H9 (cell line): ENCODE measurements around the gene SGTB. TPM values are rescaled to one million over a fixed set of nuclear protein-coding genes. Genes with fewer than 3 reads are reported as not detected.
A peak's percentile ranks its signal among the peaks of the same experiment; 100 is the strongest.

Experiments
- DNase-seq: peaks from one replicate; pipeline ENCODE4 v3.0.0-alpha.2; 2017
- H2AFZ ChIP-seq: one replicate; pipeline ENCODE4 v1.6.1; 2013; ENCODE audit warnings: mild to moderate bottlenecking, low read length, control low read depth, moderate library complexity
- H2AK5ac ChIP-seq: 2 replicates; pipeline ENCODE4 v1.6.1; 2013; ENCODE audit warnings: low read length, control low read depth, mixed read lengths; ENCODE audit not compliant: insufficient read length
- H2BK120ac ChIP-seq: one replicate; pipeline ENCODE4 v1.6.1; 2013; ENCODE audit warnings: low read depth, mild to moderate bottlenecking, low read length, control low read depth, inconsistent platforms; ENCODE audit not compliant: poor library complexity, severe bottlenecking
- H2BK12ac ChIP-seq: 2 replicates; pipeline ENCODE4 v1.6.1; 2013; ENCODE audit warnings: low read length, control low read depth, mixed read lengths, low read depth; ENCODE audit not compliant: insufficient read length
- H2BK15ac ChIP-seq: 2 replicates; pipeline ENCODE4 v1.6.1; 2013; ENCODE audit warnings: low read depth, low read length, control low read depth
- H2BK20ac ChIP-seq: one replicate; pipeline ENCODE4 v1.6.1; 2013; ENCODE audit warnings: low read depth, mild to moderate bottlenecking, low read length, control low read depth, inconsistent platforms; ENCODE audit not compliant: poor library complexity, severe bottlenecking
- H2BK5ac ChIP-seq: 2 replicates; pipeline ENCODE4 v1.6.1; 2013; ENCODE audit warnings: low read length, control low read depth, mixed read lengths; ENCODE audit not compliant: insufficient read length
- H3K14ac ChIP-seq: 2 replicates; pipeline ENCODE4 v1.6.1; 2013; ENCODE audit warnings: low read length, control low read depth; ENCODE audit not compliant: insufficient read depth
- H3K18ac ChIP-seq: 2 replicates; pipeline ENCODE4 v1.6.1; 2013; ENCODE audit warnings: low read depth, mild to moderate bottlenecking, mixed read lengths, low read length, control low read depth; ENCODE audit not compliant: insufficient read length
- H3K23ac ChIP-seq: 2 replicates; pipeline ENCODE4 v1.6.1; 2013; ENCODE audit warnings: low read length, control low read depth, mixed read lengths, low read depth; ENCODE audit not compliant: insufficient read length
- H3K23me2 ChIP-seq: 2 replicates; pipeline ENCODE4 v1.6.1; 2013; ENCODE audit warnings: low read depth, mild to moderate bottlenecking, mixed read lengths, low read length, control low read depth; ENCODE audit not compliant: insufficient read length, poor library complexity, severe bottlenecking
- H3K27ac ChIP-seq: 2 replicates; pipeline ENCODE4 v1.5.1; 2013; ENCODE audit warnings: low read length, control low read depth, mixed read lengths, low read depth; ENCODE audit not compliant: insufficient read length
- H3K27me3 ChIP-seq: 2 replicates; pipeline ENCODE4 v1.6.1; 2013; ENCODE audit warnings: low read length, control low read depth, inconsistent platforms; ENCODE audit not compliant: insufficient read depth
- H3K4ac ChIP-seq: 2 replicates; pipeline ENCODE4 v1.6.1; 2013; ENCODE audit warnings: low read depth, mild to moderate bottlenecking, control low read depth, inconsistent platforms, low read length, moderate library complexity
- H3K4me1 ChIP-seq: 2 replicates; pipeline ENCODE4 v1.6.1; 2013; ENCODE audit warnings: low read length, control low read depth, inconsistent platforms; ENCODE audit not compliant: insufficient read depth
- H3K4me2 ChIP-seq: 2 replicates; pipeline ENCODE4 v1.6.1; 2013; ENCODE audit warnings: low read length, control low read depth, mixed read lengths; ENCODE audit not compliant: insufficient read length, insufficient read depth
- H3K56ac ChIP-seq: 2 replicates; pipeline ENCODE4 v1.6.1; 2013; ENCODE audit warnings: low read depth, mild to moderate bottlenecking, mixed read lengths, low read length, control low read depth; ENCODE audit not compliant: insufficient read length
- H3K79me1 ChIP-seq: 2 replicates; pipeline ENCODE4 v1.6.1; 2013; ENCODE audit warnings: low read depth, mild to moderate bottlenecking, moderate library complexity, low read length, control low read depth, inconsistent platforms; ENCODE audit not compliant: insufficient read depth, poor library complexity, severe bottlenecking
- H3K79me2 ChIP-seq: 2 replicates; pipeline ENCODE4 v1.6.1; 2013; ENCODE audit warnings: low read length, control low read depth, inconsistent platforms; ENCODE audit not compliant: insufficient read depth
- H3K9ac ChIP-seq: 2 replicates; pipeline ENCODE4 v1.6.1; 2013; ENCODE audit warnings: low read length, control low read depth, mixed read lengths; ENCODE audit not compliant: insufficient read length; ENCODE audit errors: extremely low read depth
- H3K9me3 ChIP-seq: one replicate; pipeline ENCODE4 v1.6.1; 2013; ENCODE audit warnings: low read depth, low read length, inconsistent platforms; ENCODE audit not compliant: control insufficient read depth
- H3T11ph ChIP-seq: one replicate; pipeline ENCODE4 v1.6.1; 2013; ENCODE audit warnings: mild to moderate bottlenecking, low read length, control low read depth, inconsistent platforms
- H4K20me1 ChIP-seq: one replicate; pipeline ENCODE4 v1.6.1; 2013; ENCODE audit not compliant: control insufficient read depth, insufficient read length, insufficient read depth
- H4K5ac ChIP-seq: 2 replicates; pipeline ENCODE4 v1.6.1; 2013; ENCODE audit warnings: low read depth, mild to moderate bottlenecking, mixed read lengths, low read length, control low read depth; ENCODE audit not compliant: insufficient read length
- H4K8ac ChIP-seq: replicated peaks from 2 replicates; pipeline ENCODE4 v1.6.1; 2013; ENCODE audit warnings: low read length, control low read depth, mixed read lengths, low read depth; ENCODE audit not compliant: insufficient read length
- H4K91ac ChIP-seq: 2 replicates; pipeline ENCODE4 v1.6.1; 2013; ENCODE audit warnings: low read depth, mild to moderate bottlenecking, moderate library complexity, mixed read lengths, low read length, control low read depth; ENCODE audit not compliant: insufficient read length
- H3K27ac Mint-ChIP-seq, 3 experiments: 2 replicates in 2 of 3; 3 replicates in 1 of 3; pipeline ENCODE4 v1.8.0; 2020 to 2021; ENCODE audit warnings: mixed read lengths in 3 of 3, mild to moderate bottlenecking in 1 of 3, moderate library complexity in 1 of 3
- H3K27me3 Mint-ChIP-seq: 2 replicates; pipeline ENCODE4 v1.8.0; 2021; ENCODE audit warnings: low read depth, mild to moderate bottlenecking, moderate library complexity, mixed read lengths
- H3K36me3 Mint-ChIP-seq, 3 experiments: 2 replicates in 2 of 3; 3 replicates in 1 of 3; pipeline ENCODE4 v1.8.0; 2020 to 2021; ENCODE audit warnings: low read depth in 3 of 3, mixed read lengths in 3 of 3; ENCODE audit not compliant: insufficient read depth in 1 of 3
- H3K4me1 Mint-ChIP-seq, 2 experiments: 2 replicates each; pipeline ENCODE4 v1.8.0; 2020; ENCODE audit warnings: mixed read lengths in 2 of 2
- H3K4me3 Mint-ChIP-seq, 2 experiments: 2 replicates in 1 of 2; 3 replicates in 1 of 2; pipeline ENCODE4 v1.8.0; 2020 to 2021; ENCODE audit warnings: mild to moderate bottlenecking in 2 of 2, mixed read lengths in 2 of 2, moderate library complexity in 1 of 2
- H3K9me3 Mint-ChIP-seq, 2 experiments: 2 replicates in 1 of 2; 3 replicates in 1 of 2; pipeline ENCODE4 v1.8.0; 2020; ENCODE audit warnings: mild to moderate bottlenecking in 2 of 2, mixed read lengths in 2 of 2, moderate library complexity in 1 of 2
- WGBS: extraction: QIAGEN DNeasy Blood & Tissue Kit; methylation state at CpG from one replicate; pipeline ENCODE4 v1.1.7; 2013; ENCODE audit warnings: missing lambda C conversion rate, low lambda C conversion rate, mixed read lengths; ENCODE audit not compliant: insufficient read length; ENCODE audit errors: extremely low coverage; 5-methylcytosine and 5-hydroxymethylcytosine counted together
- total RNA-seq: library from RNA; stranded (reverse); gene quantifications from 2 replicates; pipeline ENCODE4 v1.2.1, GENCODE V29; 2021
- TF ChIP-seq, protein P1 (sequence below): fragments of 200-600 bp; sonication (generic); conservative IDR thresholded peaks from 3 replicates; pipeline ENCODE4 v1.8.0; 2021; ENCODE audit warnings: antibody characterized with exemption, mild to moderate bottlenecking

The SGTB gene
- total RNA-seq, 1 experiment from 2014 or later, result 18.7 TPM

DNA sequence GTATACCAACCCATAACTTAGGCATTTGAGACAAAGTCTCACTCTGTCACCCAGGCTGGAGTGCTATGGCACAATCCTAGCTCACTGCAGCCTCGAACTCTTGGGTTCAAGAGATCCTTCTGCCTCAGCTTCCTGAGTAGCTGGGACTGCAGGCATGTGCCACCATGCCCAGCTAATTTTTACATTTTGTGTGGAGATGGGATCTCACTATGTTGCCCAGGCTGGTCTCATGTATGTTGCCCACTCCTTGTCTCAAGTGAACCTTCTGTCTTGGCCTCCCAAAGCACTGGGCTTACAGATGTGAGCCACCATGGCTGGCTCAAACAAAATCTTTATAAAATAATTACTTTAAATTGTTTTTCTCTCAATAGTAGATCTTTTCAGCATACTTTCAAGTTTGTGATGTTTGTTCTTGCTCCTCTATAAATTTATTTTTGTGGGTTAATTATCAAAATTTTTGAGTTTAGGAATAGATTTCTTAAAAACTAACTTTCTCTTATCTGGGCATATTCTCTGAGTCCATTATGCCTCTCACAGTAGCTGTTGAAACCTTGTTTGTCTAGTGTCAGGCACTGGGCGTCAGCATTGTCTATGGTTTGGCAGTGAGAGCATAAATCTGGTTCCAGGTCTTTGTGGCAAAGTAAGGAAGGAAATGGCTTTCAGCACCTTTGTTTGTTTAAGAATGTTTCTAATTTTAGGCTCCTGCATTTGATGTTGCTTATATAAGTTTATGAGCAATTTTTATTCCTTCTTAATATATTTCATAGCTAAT lies 38.8 kb upstream of the SGTB start:
- no peaks in the 10 kb centered on the region for H3K27me3 Mint-ChIP-seq
- Histone ChIP-seq H2BK120ac (no peak overlapping the region), H3K4ac (no peak overlapping the region), H3K14ac (no peak overlapping the region), H3K4me1 (no peaks in the 10 kb centered on the region), H3K9me3 (no peaks in the 10 kb centered on the region), H2BK15ac (no peak overlapping the region), H2AFZ (no peak overlapping the region), H4K91ac (no peak overlapping the region), H2AK5ac (no peak overlapping the region), H3K9ac (no peak overlapping the region), H3K79me1 (peaks cover 12% of the 10 kb centered on the region), H3K18ac (no peak overlapping the region), H2BK5ac (peak overlapping the region; percentile 53), H4K8ac (no peak overlapping the region), H3K56ac (no peak overlapping the region), H2BK12ac (no peak overlapping the region), H3T11ph (no peak overlapping the region), H3K27me3 (no peaks in the 10 kb centered on the region), H3K4me2 (no peak overlapping the region), H2BK20ac (no peak overlapping the region), H3K23ac (no peak overlapping the region), H4K5ac (no peak overlapping the region), H3K79me2 (peaks cover 2% of the 10 kb centered on the region; the same call in 1 of the 2 replicates), H3K27ac (no peak overlapping the region), H4K20me1 (no peaks in the 10 kb centered on the region), H3K23me2 (no peaks in the 10 kb centered on the region)
- TF ChIP-seq, protein P1, sequence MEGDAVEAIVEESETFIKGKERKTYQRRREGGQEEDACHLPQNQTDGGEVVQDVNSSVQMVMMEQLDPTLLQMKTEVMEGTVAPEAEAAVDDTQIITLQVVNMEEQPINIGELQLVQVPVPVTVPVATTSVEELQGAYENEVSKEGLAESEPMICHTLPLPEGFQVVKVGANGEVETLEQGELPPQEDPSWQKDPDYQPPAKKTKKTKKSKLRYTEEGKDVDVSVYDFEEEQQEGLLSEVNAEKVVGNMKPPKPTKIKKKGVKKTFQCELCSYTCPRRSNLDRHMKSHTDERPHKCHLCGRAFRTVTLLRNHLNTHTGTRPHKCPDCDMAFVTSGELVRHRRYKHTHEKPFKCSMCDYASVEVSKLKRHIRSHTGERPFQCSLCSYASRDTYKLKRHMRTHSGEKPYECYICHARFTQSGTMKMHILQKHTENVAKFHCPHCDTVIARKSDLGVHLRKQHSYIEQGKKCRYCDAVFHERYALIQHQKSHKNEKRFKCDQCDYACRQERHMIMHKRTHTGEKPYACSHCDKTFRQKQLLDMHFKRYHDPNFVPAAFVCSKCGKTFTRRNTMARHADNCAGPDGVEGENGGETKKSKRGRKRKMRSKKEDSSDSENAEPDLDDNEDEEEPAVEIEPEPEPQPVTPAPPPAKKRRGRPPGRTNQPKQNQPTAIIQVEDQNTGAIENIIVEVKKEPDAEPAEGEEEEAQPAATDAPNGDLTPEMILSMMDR, result no peak
- no CpG with 5 or more reads among the region's 2 CpGs for whole genome bisulfite sequencing
- no peak for DNase-seq
- H3K9me3 Mint-ChIP-seq, result no peaks in the 10 kb centered on the region
- no peak overlapping the region for H3K27ac Mint-ChIP-seq
- H3K4me3 Mint-ChIP-seq, result no peak overlapping the region
- H3K4me1 Mint-ChIP-seq, result no peaks in the 10 kb centered on the region
- H3K36me3 Mint-ChIP-seq, result peaks cover 27 to 42% (median 39%) of the 10 kb centered on the region in 3 experiments; a peak in 6 of 7 replicates
